Heart left ventricle (tissue), 13 donors: ENCODE results near the gene ORM2.

Source experiments
- POLR2A ChIP-seq, 2 donors: fragments of 450-650 bp; IDR thresholded peaks; one replicate each; pipeline ENCODE4 v1.6.1; 2017; ENCODE audit warnings: antibody characterized with exemption in 2 of 2, mild to moderate bottlenecking in 2 of 2, moderate library complexity in 2 of 2
- TF ChIP-seq, protein P1 (sequence below), 12 donors: fragments of 200-600 bp; sonication (generic) in 4 of 12; IDR thresholded peaks; one replicate each; pipeline versions ENCODE4 v1.5.0 to v1.8.0; 2018 to 2022; ENCODE audit warnings: antibody characterized with exemption in 12 of 12, mild to moderate bottlenecking in 5 of 12
- donor health status: ischemic (EF 13 %, LVEDD 7.1; RV severe dilation, severe dysfunction).
- donor health status: DM: no; HTN: yes; CAD: no.
- donor health status: DM: no; HTN: no; CAD: no.
- donor health status: ischemic (EF 25% LVEDD 6.9; RV normal size, moderate dysfunction).
- donor health status: ischemic (EF 25% LVEDD 5.7; RV mildly dilated, moderate dysfunction).
- donor health status: ischemic (EF 35%, LVEDD 5.7; RV mildly dilated, moderate dysfunction).
- donor health status: nonischemic (EF 11% LVEDD 7.7; RV severe dilation, severe dysfunction).
- donor health status: DM: yes; HTN: yes; CAD: no.
- donor health status: PGD.
- donor health status: ischemic (EF 29% LVEDD 5.4; RV normal size, mild dysfunction).
- donor health status: nonischemic (EF 23%, LVEDD 6.1; RV moderate dilation, normal function).

DNA sequence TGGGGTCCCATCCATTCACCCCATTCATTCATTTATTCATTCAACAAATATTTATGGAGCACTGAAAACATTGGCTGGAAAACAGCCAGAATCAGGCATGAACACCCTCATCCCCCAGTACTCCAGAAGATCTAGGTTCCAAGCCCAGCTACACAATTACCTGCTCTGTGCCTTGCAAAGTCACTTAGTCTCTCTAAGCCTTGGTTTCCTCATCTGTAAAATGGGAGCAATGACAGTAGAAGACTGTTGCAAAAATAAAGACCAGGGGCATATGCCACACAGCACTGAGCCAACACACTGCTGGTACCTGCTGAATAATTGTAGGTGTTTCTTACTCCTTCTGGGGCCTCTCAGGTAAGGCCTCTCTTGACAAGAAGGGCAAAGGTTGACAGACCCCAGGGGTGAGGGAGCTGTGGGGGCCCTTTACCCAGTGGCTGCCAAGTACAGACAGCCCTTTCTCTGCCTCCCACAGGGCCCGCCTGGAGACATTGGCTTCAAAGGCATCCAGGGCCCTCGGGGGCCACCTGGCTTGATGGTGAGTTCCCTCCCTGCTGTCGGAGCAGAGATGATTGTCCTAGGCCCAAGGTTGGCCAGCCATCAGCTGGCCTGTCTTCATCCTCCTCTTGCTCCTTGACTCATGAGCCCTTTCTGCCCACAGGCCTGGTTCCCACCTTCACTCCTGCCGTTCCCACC is 29.4 kb upstream of the ORM2 start:
- TF ChIP-seq, protein P1, sequence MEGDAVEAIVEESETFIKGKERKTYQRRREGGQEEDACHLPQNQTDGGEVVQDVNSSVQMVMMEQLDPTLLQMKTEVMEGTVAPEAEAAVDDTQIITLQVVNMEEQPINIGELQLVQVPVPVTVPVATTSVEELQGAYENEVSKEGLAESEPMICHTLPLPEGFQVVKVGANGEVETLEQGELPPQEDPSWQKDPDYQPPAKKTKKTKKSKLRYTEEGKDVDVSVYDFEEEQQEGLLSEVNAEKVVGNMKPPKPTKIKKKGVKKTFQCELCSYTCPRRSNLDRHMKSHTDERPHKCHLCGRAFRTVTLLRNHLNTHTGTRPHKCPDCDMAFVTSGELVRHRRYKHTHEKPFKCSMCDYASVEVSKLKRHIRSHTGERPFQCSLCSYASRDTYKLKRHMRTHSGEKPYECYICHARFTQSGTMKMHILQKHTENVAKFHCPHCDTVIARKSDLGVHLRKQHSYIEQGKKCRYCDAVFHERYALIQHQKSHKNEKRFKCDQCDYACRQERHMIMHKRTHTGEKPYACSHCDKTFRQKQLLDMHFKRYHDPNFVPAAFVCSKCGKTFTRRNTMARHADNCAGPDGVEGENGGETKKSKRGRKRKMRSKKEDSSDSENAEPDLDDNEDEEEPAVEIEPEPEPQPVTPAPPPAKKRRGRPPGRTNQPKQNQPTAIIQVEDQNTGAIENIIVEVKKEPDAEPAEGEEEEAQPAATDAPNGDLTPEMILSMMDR (IDR thresholded peaks at IDR 0.05): no peak
- TF ChIP-seq POLR2A (IDR thresholded peaks at IDR 0.05): no peak
